H9 (cell line): ENCODE data around the gene C1QTNF1. TPM values are rescaled to one million over a fixed set of nuclear protein-coding genes. Genes with fewer than 3 reads are reported as not detected.

ENCODE experiments used
- DNase-seq: peaks from one replicate; pipeline ENCODE4 v3.0.0-alpha.2; 2017
- H2AFZ ChIP-seq: one replicate; pipeline ENCODE4 v1.6.1; 2013; ENCODE audit warnings: mild to moderate bottlenecking, low read length, control low read depth, moderate library complexity
- H2AK5ac ChIP-seq: 2 replicates; pipeline ENCODE4 v1.6.1; 2013; ENCODE audit warnings: low read length, control low read depth, mixed read lengths; ENCODE audit not compliant: insufficient read length
- H2BK120ac ChIP-seq: one replicate; pipeline ENCODE4 v1.6.1; 2013; ENCODE audit warnings: low read depth, mild to moderate bottlenecking, low read length, control low read depth, inconsistent platforms; ENCODE audit not compliant: poor library complexity, severe bottlenecking
- H2BK12ac ChIP-seq: 2 replicates; pipeline ENCODE4 v1.6.1; 2013; ENCODE audit warnings: low read length, control low read depth, mixed read lengths, low read depth; ENCODE audit not compliant: insufficient read length
- H2BK15ac ChIP-seq: 2 replicates; pipeline ENCODE4 v1.6.1; 2013; ENCODE audit warnings: low read depth, low read length, control low read depth
- H2BK20ac ChIP-seq: one replicate; pipeline ENCODE4 v1.6.1; 2013; ENCODE audit warnings: low read depth, mild to moderate bottlenecking, low read length, control low read depth, inconsistent platforms; ENCODE audit not compliant: poor library complexity, severe bottlenecking
- H2BK5ac ChIP-seq: 2 replicates; pipeline ENCODE4 v1.6.1; 2013; ENCODE audit warnings: low read length, control low read depth, mixed read lengths; ENCODE audit not compliant: insufficient read length
- H3K14ac ChIP-seq: 2 replicates; pipeline ENCODE4 v1.6.1; 2013; ENCODE audit warnings: low read length, control low read depth; ENCODE audit not compliant: insufficient read depth
- H3K18ac ChIP-seq: 2 replicates; pipeline ENCODE4 v1.6.1; 2013; ENCODE audit warnings: low read depth, mild to moderate bottlenecking, mixed read lengths, low read length, control low read depth; ENCODE audit not compliant: insufficient read length
- H3K23ac ChIP-seq: 2 replicates; pipeline ENCODE4 v1.6.1; 2013; ENCODE audit warnings: low read length, control low read depth, mixed read lengths, low read depth; ENCODE audit not compliant: insufficient read length
- H3K23me2 ChIP-seq: 2 replicates; pipeline ENCODE4 v1.6.1; 2013; ENCODE audit warnings: low read depth, mild to moderate bottlenecking, mixed read lengths, low read length, control low read depth; ENCODE audit not compliant: insufficient read length, poor library complexity, severe bottlenecking
- H3K27ac ChIP-seq: 2 replicates; pipeline ENCODE4 v1.5.1; 2013; ENCODE audit warnings: low read length, control low read depth, mixed read lengths, low read depth; ENCODE audit not compliant: insufficient read length
- H3K27me3 ChIP-seq: 2 replicates; pipeline ENCODE4 v1.6.1; 2013; ENCODE audit warnings: low read length, control low read depth, inconsistent platforms; ENCODE audit not compliant: insufficient read depth
- H3K4ac ChIP-seq: 2 replicates; pipeline ENCODE4 v1.6.1; 2013; ENCODE audit warnings: low read depth, mild to moderate bottlenecking, control low read depth, inconsistent platforms, low read length, moderate library complexity
- H3K4me1 ChIP-seq: 2 replicates; pipeline ENCODE4 v1.6.1; 2013; ENCODE audit warnings: low read length, control low read depth, inconsistent platforms; ENCODE audit not compliant: insufficient read depth
- H3K4me2 ChIP-seq: 2 replicates; pipeline ENCODE4 v1.6.1; 2013; ENCODE audit warnings: low read length, control low read depth, mixed read lengths; ENCODE audit not compliant: insufficient read length, insufficient read depth
- H3K56ac ChIP-seq: 2 replicates; pipeline ENCODE4 v1.6.1; 2013; ENCODE audit warnings: low read depth, mild to moderate bottlenecking, mixed read lengths, low read length, control low read depth; ENCODE audit not compliant: insufficient read length
- H3K79me1 ChIP-seq: 2 replicates; pipeline ENCODE4 v1.6.1; 2013; ENCODE audit warnings: low read depth, mild to moderate bottlenecking, moderate library complexity, low read length, control low read depth, inconsistent platforms; ENCODE audit not compliant: insufficient read depth, poor library complexity, severe bottlenecking
- H3K79me2 ChIP-seq: 2 replicates; pipeline ENCODE4 v1.6.1; 2013; ENCODE audit warnings: low read length, control low read depth, inconsistent platforms; ENCODE audit not compliant: insufficient read depth
- H3K9ac ChIP-seq: 2 replicates; pipeline ENCODE4 v1.6.1; 2013; ENCODE audit warnings: low read length, control low read depth, mixed read lengths; ENCODE audit not compliant: insufficient read length; ENCODE audit errors: extremely low read depth
- H3K9me3 ChIP-seq: one replicate; pipeline ENCODE4 v1.6.1; 2013; ENCODE audit warnings: low read depth, low read length, inconsistent platforms; ENCODE audit not compliant: control insufficient read depth
- H3T11ph ChIP-seq: one replicate; pipeline ENCODE4 v1.6.1; 2013; ENCODE audit warnings: mild to moderate bottlenecking, low read length, control low read depth, inconsistent platforms
- H4K20me1 ChIP-seq: one replicate; pipeline ENCODE4 v1.6.1; 2013; ENCODE audit not compliant: control insufficient read depth, insufficient read length, insufficient read depth
- H4K5ac ChIP-seq: 2 replicates; pipeline ENCODE4 v1.6.1; 2013; ENCODE audit warnings: low read depth, mild to moderate bottlenecking, mixed read lengths, low read length, control low read depth; ENCODE audit not compliant: insufficient read length
- H4K8ac ChIP-seq: replicated peaks from 2 replicates; pipeline ENCODE4 v1.6.1; 2013; ENCODE audit warnings: low read length, control low read depth, mixed read lengths, low read depth; ENCODE audit not compliant: insufficient read length
- H4K91ac ChIP-seq: 2 replicates; pipeline ENCODE4 v1.6.1; 2013; ENCODE audit warnings: low read depth, mild to moderate bottlenecking, moderate library complexity, mixed read lengths, low read length, control low read depth; ENCODE audit not compliant: insufficient read length
- H3K27ac Mint-ChIP-seq, 3 experiments: 2 replicates in 2 of 3; 3 replicates in 1 of 3; pipeline ENCODE4 v1.8.0; 2020 to 2021; ENCODE audit warnings: mixed read lengths in 3 of 3, mild to moderate bottlenecking in 1 of 3, moderate library complexity in 1 of 3
- H3K27me3 Mint-ChIP-seq: 2 replicates; pipeline ENCODE4 v1.8.0; 2021; ENCODE audit warnings: low read depth, mild to moderate bottlenecking, moderate library complexity, mixed read lengths
- H3K36me3 Mint-ChIP-seq, 3 experiments: 2 replicates in 2 of 3; 3 replicates in 1 of 3; pipeline ENCODE4 v1.8.0; 2020 to 2021; ENCODE audit warnings: low read depth in 3 of 3, mixed read lengths in 3 of 3; ENCODE audit not compliant: insufficient read depth in 1 of 3
- H3K4me1 Mint-ChIP-seq, 2 experiments: 2 replicates each; pipeline ENCODE4 v1.8.0; 2020; ENCODE audit warnings: mixed read lengths in 2 of 2
- H3K4me3 Mint-ChIP-seq, 2 experiments: 2 replicates in 1 of 2; 3 replicates in 1 of 2; pipeline ENCODE4 v1.8.0; 2020 to 2021; ENCODE audit warnings: mild to moderate bottlenecking in 2 of 2, mixed read lengths in 2 of 2, moderate library complexity in 1 of 2
- H3K9me3 Mint-ChIP-seq, 2 experiments: 2 replicates in 1 of 2; 3 replicates in 1 of 2; pipeline ENCODE4 v1.8.0; 2020; ENCODE audit warnings: mild to moderate bottlenecking in 2 of 2, mixed read lengths in 2 of 2, moderate library complexity in 1 of 2
- WGBS: extraction: QIAGEN DNeasy Blood & Tissue Kit; methylation state at CpG from one replicate; pipeline ENCODE4 v1.1.7; 2013; ENCODE audit warnings: missing lambda C conversion rate, low lambda C conversion rate, mixed read lengths; ENCODE audit not compliant: insufficient read length; ENCODE audit errors: extremely low coverage; 5-methylcytosine and 5-hydroxymethylcytosine counted together
- total RNA-seq: library from RNA; stranded (reverse); gene quantifications from 2 replicates; pipeline ENCODE4 v1.2.1, GENCODE V29; 2021
- TF ChIP-seq, protein P1 (sequence below): fragments of 200-600 bp; sonication (generic); conservative IDR thresholded peaks from 3 replicates; pipeline ENCODE4 v1.8.0; 2021; ENCODE audit warnings: antibody characterized with exemption, mild to moderate bottlenecking

The C1QTNF1 gene
- total RNA-seq, 1 experiment from 2014 or later, result 0.96 TPM

DNA sequence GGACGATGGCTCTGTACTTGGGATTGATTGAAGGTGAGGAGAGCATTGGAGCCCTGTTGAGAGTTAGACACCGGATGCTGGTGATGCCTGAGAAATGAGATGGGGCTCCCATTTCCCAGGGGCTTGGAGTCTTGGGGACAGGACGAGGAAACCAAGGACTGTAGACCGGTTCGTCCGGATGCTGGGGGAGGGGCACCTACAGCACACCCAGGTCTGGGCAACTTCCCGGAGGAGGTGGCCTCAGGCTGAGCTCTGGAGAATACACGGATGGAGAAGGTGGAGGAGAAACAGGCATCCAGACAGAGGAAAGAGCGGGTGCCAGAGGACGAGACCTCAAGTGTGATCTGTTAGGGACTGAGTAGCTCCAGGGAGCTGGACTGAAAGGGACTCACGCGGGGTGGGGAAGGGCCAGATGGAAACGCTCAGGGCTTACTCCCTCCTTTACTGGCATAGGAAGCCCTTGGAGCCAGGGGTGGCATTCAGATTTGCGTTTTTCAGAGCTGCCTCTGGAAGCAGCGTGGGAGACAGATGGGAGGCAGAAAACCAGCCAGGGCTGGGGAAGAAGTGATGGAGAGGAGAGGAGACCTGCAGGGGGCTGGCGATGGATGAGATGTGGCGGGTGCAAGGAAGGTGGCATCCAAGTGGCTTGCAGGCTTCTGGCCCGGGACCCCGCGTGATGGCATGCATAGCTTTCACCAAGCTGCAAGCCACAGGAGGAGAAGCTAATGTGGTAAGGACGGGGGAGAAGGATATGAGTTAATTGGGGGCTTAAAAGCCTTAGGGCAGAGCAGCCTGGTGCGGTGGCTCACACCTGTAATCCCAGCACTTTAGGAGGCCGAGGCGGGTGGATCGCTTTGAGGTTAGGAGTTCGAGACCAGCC is 8.3 kb downstream of the C1QTNF1 start:
- H2BK15ac ChIP-seq, result no peak overlapping the region
- H3T11ph ChIP-seq, result no peak overlapping the region
- H3K79me2 ChIP-seq, result no peaks in the 10 kb centered on the region
- no peak overlapping the region for H2BK12ac ChIP-seq
- no peak overlapping the region for H3K14ac ChIP-seq
- no peak overlapping the region for H2BK20ac ChIP-seq
- H3K27me3 Mint-ChIP-seq, result peaks cover 92% of the 10 kb centered on the region
- no peak overlapping the region for H4K91ac ChIP-seq
- H3K23ac ChIP-seq, result no peak overlapping the region
- H3K9me3 Mint-ChIP-seq, result no peaks in the 10 kb centered on the region
- H3K4me1 Mint-ChIP-seq, result peaks cover 3 to 8% of the 10 kb centered on the region in 2 experiments; a peak in 2 of 4 replicates
- H2BK120ac ChIP-seq, result no peak overlapping the region
- H3K4ac ChIP-seq, result no peak overlapping the region
- H3K4me1 ChIP-seq, result no peaks in the 10 kb centered on the region
- H4K20me1 ChIP-seq, result no peaks in the 10 kb centered on the region
- no peaks in the 10 kb centered on the region for H3K36me3 Mint-ChIP-seq
- H3K4me2 ChIP-seq, result no peak overlapping the region
- no peak overlapping the region for H3K56ac ChIP-seq
- TF ChIP-seq, protein P1, sequence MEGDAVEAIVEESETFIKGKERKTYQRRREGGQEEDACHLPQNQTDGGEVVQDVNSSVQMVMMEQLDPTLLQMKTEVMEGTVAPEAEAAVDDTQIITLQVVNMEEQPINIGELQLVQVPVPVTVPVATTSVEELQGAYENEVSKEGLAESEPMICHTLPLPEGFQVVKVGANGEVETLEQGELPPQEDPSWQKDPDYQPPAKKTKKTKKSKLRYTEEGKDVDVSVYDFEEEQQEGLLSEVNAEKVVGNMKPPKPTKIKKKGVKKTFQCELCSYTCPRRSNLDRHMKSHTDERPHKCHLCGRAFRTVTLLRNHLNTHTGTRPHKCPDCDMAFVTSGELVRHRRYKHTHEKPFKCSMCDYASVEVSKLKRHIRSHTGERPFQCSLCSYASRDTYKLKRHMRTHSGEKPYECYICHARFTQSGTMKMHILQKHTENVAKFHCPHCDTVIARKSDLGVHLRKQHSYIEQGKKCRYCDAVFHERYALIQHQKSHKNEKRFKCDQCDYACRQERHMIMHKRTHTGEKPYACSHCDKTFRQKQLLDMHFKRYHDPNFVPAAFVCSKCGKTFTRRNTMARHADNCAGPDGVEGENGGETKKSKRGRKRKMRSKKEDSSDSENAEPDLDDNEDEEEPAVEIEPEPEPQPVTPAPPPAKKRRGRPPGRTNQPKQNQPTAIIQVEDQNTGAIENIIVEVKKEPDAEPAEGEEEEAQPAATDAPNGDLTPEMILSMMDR, result no peak
- peaks cover 3% of the 10 kb centered on the region for H3K23me2 ChIP-seq
- no CpG with 5 or more reads among the region's 26 CpGs for WGBS
- H3K18ac ChIP-seq, result no peak overlapping the region
- H2BK5ac ChIP-seq, result no peak overlapping the region
- no peaks in the 10 kb centered on the region; the same call in 1 of the 2 replicates for H3K27me3 ChIP-seq
- H3K79me1 ChIP-seq, result no peaks in the 10 kb centered on the region
- no peak overlapping the region for H4K8ac ChIP-seq
- H3K27ac Mint-ChIP-seq, result no peak overlapping the region
- no peak for DNase-seq
- H2AK5ac ChIP-seq, result no peak overlapping the region
- H4K5ac ChIP-seq, result no peak overlapping the region
- H3K4me3 Mint-ChIP-seq, result no peak overlapping the region
- no peaks in the 10 kb centered on the region for H3K9me3 ChIP-seq
- no peak overlapping the region for H3K9ac ChIP-seq
- H3K27ac ChIP-seq, result no peak overlapping the region
- no peak overlapping the region for H2AFZ ChIP-seq
